Sigmoid colon (tissue), 4 donors: ENCODE results near the gene CD84.

ENCODE experiments used
- POLR2A ChIP-seq, 2 donors: fragments of 450-650 bp; IDR thresholded peaks; one replicate each; pipeline ENCODE4 v1.6.1; 2016; ENCODE audit warnings: antibody characterized with exemption in 2 of 2, mild to moderate bottlenecking in 2 of 2, moderate library complexity in 2 of 2
- POLR2AphosphoS5 ChIP-seq, 4 donors: sonication (generic); formaldehyde crosslinking; IDR thresholded peaks; one replicate each; pipeline ENCODE4 v1.6.1; 2017; ENCODE audit warnings: antibody characterized with exemption in 4 of 4
- TF ChIP-seq, protein P1 (sequence below), 4 experiments: fragments of 450-650 bp in 3 of 4; fragments of 200-600 bp in 1 of 4; IDR thresholded peaks; one replicate each; pipeline ENCODE4 v1.5.1; 2016 to 2019; ENCODE audit warnings: antibody characterized with exemption in 4 of 4, mild to moderate bottlenecking in 3 of 4, moderate library complexity in 2 of 4

DNA sequence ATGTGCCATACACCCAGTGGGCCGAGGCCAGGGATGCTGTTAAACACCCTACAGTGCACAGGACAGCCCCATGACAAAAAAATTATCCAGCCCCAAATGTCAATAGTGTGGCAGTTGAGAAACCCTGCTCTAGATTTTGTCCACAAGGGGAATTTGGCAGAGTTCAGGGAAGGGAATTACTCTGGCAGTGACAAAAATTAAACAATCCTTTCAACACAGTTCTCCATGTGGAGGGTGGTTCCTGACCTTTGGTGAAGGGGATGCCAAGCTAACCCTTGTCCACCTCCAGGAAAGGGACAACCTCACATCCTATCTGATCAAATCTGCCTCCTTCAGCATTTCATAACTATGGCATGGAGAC lies 28.4 kb upstream of the CD84 start:
- TF ChIP-seq, protein P1, sequence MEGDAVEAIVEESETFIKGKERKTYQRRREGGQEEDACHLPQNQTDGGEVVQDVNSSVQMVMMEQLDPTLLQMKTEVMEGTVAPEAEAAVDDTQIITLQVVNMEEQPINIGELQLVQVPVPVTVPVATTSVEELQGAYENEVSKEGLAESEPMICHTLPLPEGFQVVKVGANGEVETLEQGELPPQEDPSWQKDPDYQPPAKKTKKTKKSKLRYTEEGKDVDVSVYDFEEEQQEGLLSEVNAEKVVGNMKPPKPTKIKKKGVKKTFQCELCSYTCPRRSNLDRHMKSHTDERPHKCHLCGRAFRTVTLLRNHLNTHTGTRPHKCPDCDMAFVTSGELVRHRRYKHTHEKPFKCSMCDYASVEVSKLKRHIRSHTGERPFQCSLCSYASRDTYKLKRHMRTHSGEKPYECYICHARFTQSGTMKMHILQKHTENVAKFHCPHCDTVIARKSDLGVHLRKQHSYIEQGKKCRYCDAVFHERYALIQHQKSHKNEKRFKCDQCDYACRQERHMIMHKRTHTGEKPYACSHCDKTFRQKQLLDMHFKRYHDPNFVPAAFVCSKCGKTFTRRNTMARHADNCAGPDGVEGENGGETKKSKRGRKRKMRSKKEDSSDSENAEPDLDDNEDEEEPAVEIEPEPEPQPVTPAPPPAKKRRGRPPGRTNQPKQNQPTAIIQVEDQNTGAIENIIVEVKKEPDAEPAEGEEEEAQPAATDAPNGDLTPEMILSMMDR (IDR thresholded peaks at IDR 0.05): no peak
- TF ChIP-seq POLR2A (IDR thresholded peaks at IDR 0.05): no peak
- no peak for TF ChIP-seq POLR2AphosphoS5 (IDR thresholded peaks at IDR 0.05)
